ENCODE data around the gene CYB5R2.

GRCh38 chr11:7639643-7640025 lies 33.7 kb downstream of the CYB5R2 start:
- TF ChIP-seq EZH2phosphoT487 (IDR thresholded peaks at IDR 0.05; ENCODE audit: borderline replicate concordance, low read depth, low read length) (no peak), CTCF (conservative IDR thresholded peaks at IDR 0.05; ENCODE audit: low read length) (no peak)

All from OCI-LY7 (cell line).